ENCODE results near the gene CAPN13.

DNA sequence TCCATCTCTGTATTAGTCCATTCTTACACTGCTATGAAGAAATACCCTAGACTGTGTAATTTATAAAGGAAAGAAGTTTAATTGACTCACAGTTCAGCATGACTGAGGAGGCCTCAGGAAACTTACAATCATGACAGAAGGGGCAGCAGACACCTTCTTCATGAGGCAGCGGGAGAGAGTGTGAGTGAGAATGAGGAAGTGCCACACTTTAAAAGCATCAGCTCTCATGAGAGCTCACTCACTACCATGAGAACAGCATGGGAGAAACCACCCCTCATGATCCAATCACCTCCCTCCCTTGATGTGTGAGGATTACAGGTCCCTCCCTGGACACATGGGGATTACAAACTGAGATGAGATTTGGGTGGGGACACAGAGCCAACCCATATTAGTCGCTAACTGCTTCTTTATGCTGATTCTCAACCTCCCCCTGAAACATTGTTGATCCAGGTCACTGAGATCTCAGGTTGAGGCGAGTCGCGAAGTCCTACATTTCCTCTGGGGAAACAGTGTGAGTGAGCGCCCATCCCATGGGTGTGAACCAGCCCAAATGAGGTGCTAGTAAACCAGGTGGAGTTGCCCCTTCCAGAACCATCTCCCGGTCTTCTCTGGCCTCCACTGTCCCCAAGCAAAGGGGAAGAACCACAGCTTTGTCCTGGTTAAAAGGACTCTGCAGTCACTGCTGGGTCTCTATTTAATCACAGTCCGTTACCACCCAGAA lies 123.8 kb downstream of the CAPN13 start:
- TF ChIP-seq POLR2A (IDR thresholded peaks at IDR 0.05; ENCODE audit: low read depth, low read length) (no peak), POLR2AphosphoS5 (IDR thresholded peaks at IDR 0.05; ENCODE audit: low read depth, low read length) (no peak), SPI1 (IDR thresholded peaks at IDR 0.05; ENCODE audit: low read depth, low read length) (peak; percentile 94), TAF1 (IDR thresholded peaks at IDR 0.05; ENCODE audit: low read depth, low read length) (no peak), PAX5 (IDR thresholded peaks at IDR 0.05; ENCODE audit: insufficient read depth, low read length, severe bottlenecking) (no peak)

Measured in GM12891 (cell line).